Measurements from ENCODE around the gene HEPACAM2. TPM values are rescaled to one million over a fixed set of nuclear protein-coding genes. Genes with fewer than 3 reads are reported as not detected.

HEPACAM2 gene
- total RNA-seq, 1 experiment from 2014 or later, result not detected

- H2BK120ac ChIP-seq (ENCODE audit: low read depth, low read length, poor library complexity, severe bottlenecking), result no peak overlapping the region
- no peak overlapping the region for H3K4me2 ChIP-seq (ENCODE audit: insufficient read depth, insufficient read length, low read length)
Observed at GRCh38 chr7:93239824-93240223, 13.6 kb upstream of the HEPACAM2 start.

More at GRCh38 chr7:93239824-93240223, 13.6 kb upstream of the HEPACAM2 start:
- H3K4me1 ChIP-seq (ENCODE audit: insufficient read depth, low read length), result no peaks in the 10 kb centered on the region
- H4K8ac ChIP-seq (replicated peaks; ENCODE audit: insufficient read length, low read depth, low read length), result no peak overlapping the region
- Mint-ChIP-seq H3K27ac (no peak overlapping the region), H3K9me3 (no peaks in the 10 kb centered on the region), H3K4me1 (no peaks in the 10 kb centered on the region), H3K27me3 (ENCODE audit: low read depth) (no peaks in the 10 kb centered on the region), H3K4me3 (no peak overlapping the region), H3K36me3 (ENCODE audit: insufficient read depth in 1 of 3, low read depth in 3 of 3) (no peaks in the 10 kb centered on the region)
- no peak overlapping the region for H2AFZ ChIP-seq (ENCODE audit: low read length)
- H3K14ac ChIP-seq (ENCODE audit: insufficient read depth, low read length), result no peak overlapping the region
- H3K79me1 ChIP-seq (ENCODE audit: insufficient read depth, low read depth, low read length, poor library complexity, severe bottlenecking), result peaks cover 3% of the 10 kb centered on the region
- H3K27me3 ChIP-seq (ENCODE audit: insufficient read depth, low read length), result no peaks in the 10 kb centered on the region
- H3K9me3 ChIP-seq (ENCODE audit: control insufficient read depth, low read depth, low read length), result no peaks in the 10 kb centered on the region
- no peak overlapping the region for H3T11ph ChIP-seq (ENCODE audit: low read length)
- H3K18ac ChIP-seq (ENCODE audit: insufficient read length, low read depth, low read length), result no peak overlapping the region
- no peak overlapping the region for H3K9ac ChIP-seq (ENCODE audit: extremely low read depth, insufficient read length, low read length)
- no peak overlapping the region for H2AK5ac ChIP-seq (ENCODE audit: insufficient read length, low read length)
- H2BK12ac ChIP-seq (ENCODE audit: insufficient read length, low read depth, low read length), result no peak overlapping the region
- H3K4ac ChIP-seq (ENCODE audit: low read depth, low read length), result no peak overlapping the region
- no peak overlapping the region for H2BK15ac ChIP-seq (ENCODE audit: low read depth, low read length)
- no peak overlapping the region for H2BK5ac ChIP-seq (ENCODE audit: insufficient read length, low read length)
- H4K5ac ChIP-seq (ENCODE audit: insufficient read length, low read depth, low read length), result no peak overlapping the region
- no peak overlapping the region for H3K27ac ChIP-seq (ENCODE audit: insufficient read length, low read depth, low read length)
- no peak overlapping the region for H3K56ac ChIP-seq (ENCODE audit: insufficient read length, low read depth, low read length)
- no peak overlapping the region for H4K91ac ChIP-seq (ENCODE audit: insufficient read length, low read depth, low read length)
- H2BK20ac ChIP-seq (ENCODE audit: low read depth, low read length, poor library complexity, severe bottlenecking), result no peak overlapping the region
- no peaks in the 10 kb centered on the region for H3K23me2 ChIP-seq (ENCODE audit: insufficient read length, low read depth, low read length, poor library complexity, severe bottlenecking)
- TF ChIP-seq CTCF (conservative IDR thresholded peaks at IDR 0.05), result no peak
- H3K23ac ChIP-seq (ENCODE audit: insufficient read length, low read depth, low read length), result no peak overlapping the region
- H4K20me1 ChIP-seq (ENCODE audit: control insufficient read depth, insufficient read depth, insufficient read length), result no peaks in the 10 kb centered on the region
- DNase-seq, result no peak
- no CpG with 5 or more reads among the region's 4 CpGs for WGBS (ENCODE audit: extremely low coverage, insufficient read length, low lambda C conversion rate)
- no peaks in the 10 kb centered on the region for H3K79me2 ChIP-seq (ENCODE audit: insufficient read depth, low read length)
